H1 (cell line): ENCODE results near the gene TEX54. TPM values are rescaled to one million over a fixed set of nuclear protein-coding genes. Genes with fewer than 3 reads are reported as not detected.

Source experiments
- CTCF ChIA-PET: fragments of 300-600 bp; sonication (Branson Sonifier 250); formaldehyde crosslinking; loops from one replicate; lab custom pipeline; 2021; ENCODE audit not compliant: partially characterized antibody; lab: Charles Lee
- POLR2A ChIA-PET: fragments of 300-600 bp; sonication (Branson Sonifier 250); formaldehyde crosslinking; loops from one replicate; lab custom pipeline; 2021; ENCODE audit warnings: inconsistent platforms; ENCODE audit not compliant: partially characterized antibody; lab: Charles Lee
- DNase-seq, 2 experiments: peaks; one replicate each; pipeline versions ENCODE4 v3.0.0 to v3.0.0-alpha.2; 2010 to 2022; ENCODE audit warnings: low spot score in 2 of 2, low read depth in 1 of 2, mixed read lengths in 1 of 2
- FAIRE-seq: peaks from 2 replicates; lab custom pipeline; 2011; peaks lifted over from hg19 to GRCh38; lab: Jason Lieb, UNC
- H2AFZ ChIP-seq: 2 replicates; pipeline ENCODE4 v1.8.1; 2012; ENCODE audit warnings: low read length, inconsistent platforms
- H2AK5ac ChIP-seq: 2 replicates; pipeline ENCODE4 v1.6.1; 2013; ENCODE audit warnings: low read depth, low read length
- H2BK120ac ChIP-seq: replicated peaks from 2 replicates; pipeline ENCODE3; 2013; ENCODE audit warnings: low read depth, low read length, inconsistent platforms
- H2BK12ac ChIP-seq: 2 replicates; pipeline ENCODE4 v1.6.1; 2013; ENCODE audit warnings: low read depth, low read length
- H2BK15ac ChIP-seq: 2 replicates; pipeline ENCODE4 v1.6.1; 2013; ENCODE audit warnings: low read length
- H2BK20ac ChIP-seq: 2 replicates; pipeline ENCODE4 v1.6.1; 2013; ENCODE audit warnings: low read length
- H2BK5ac ChIP-seq: 2 replicates; pipeline ENCODE4 v1.6.1; 2013; ENCODE audit warnings: low read depth, low read length
- H3K14ac ChIP-seq: 2 replicates; pipeline ENCODE4 v1.6.1; 2013; ENCODE audit warnings: inconsistent platforms; ENCODE audit not compliant: insufficient read length
- H3K18ac ChIP-seq: 2 replicates; pipeline ENCODE4 v1.6.1; 2013; ENCODE audit warnings: low read length; ENCODE audit errors: extremely low read depth
- H3K23ac ChIP-seq: 2 replicates; pipeline ENCODE4 v1.6.1; 2013; ENCODE audit warnings: inconsistent platforms; ENCODE audit not compliant: insufficient read length
- H3K23me2 ChIP-seq: 2 replicates; pipeline ENCODE4 v1.6.1; 2013; ENCODE audit warnings: low read depth, low read length
- H3K27ac ChIP-seq: 2 replicates; pipeline ENCODE4 v1.6.1; 2011; ENCODE audit warnings: low read depth, low read length, inconsistent platforms
- H3K27me3 ChIP-seq, 4 experiments: replicated peaks in 1 of 4; 1 replicate in 1 of 4; 2 replicates in 3 of 4; pipeline versions ENCODE4 v1.6.1 to v1.8.1; 2011 to 2013; ENCODE audit warnings: low read length in 3 of 4, mild to moderate bottlenecking in 3 of 4, inconsistent platforms in 2 of 4, mixed read lengths in 2 of 4, moderate library complexity in 1 of 4; ENCODE audit not compliant: control insufficient read depth in 3 of 4, insufficient read depth in 3 of 4; ENCODE audit errors: extremely low read depth in 1 of 4
- H3K36me3 ChIP-seq, 4 experiments: 2 replicates each; pipeline versions ENCODE4 v1.6.1 to v1.8.1; 2011 to 2013; ENCODE audit warnings: mild to moderate bottlenecking in 4 of 4, low read length in 3 of 4, moderate library complexity in 2 of 4, control low read depth in 1 of 4, inconsistent platforms in 1 of 4; ENCODE audit not compliant: insufficient read depth in 4 of 4, control insufficient read depth in 2 of 4
- H3K4ac ChIP-seq: replicated peaks from 2 replicates; pipeline ENCODE3; 2013; ENCODE audit warnings: low read length, low read depth, mixed read lengths, inconsistent platforms; ENCODE audit not compliant: insufficient read length
- H3K4me1 ChIP-seq, 4 experiments: replicated peaks in 1 of 4; 1 replicate in 1 of 4; 2 replicates in 3 of 4; pipeline versions ENCODE4 v1.6.1 to v1.8.1; 2011 to 2013; ENCODE audit warnings: low read length in 3 of 4, inconsistent platforms in 2 of 4, mixed read lengths in 1 of 4; ENCODE audit not compliant: insufficient read depth in 4 of 4, control insufficient read depth in 3 of 4
- H3K4me2 ChIP-seq, 2 experiments: 2 replicates each; pipeline versions ENCODE4 v1.6.1 to v1.8.1; 2011 to 2013; ENCODE audit warnings: low read depth in 2 of 2, low read length in 2 of 2, control low read depth in 1 of 2, inconsistent platforms in 1 of 2, mild to moderate bottlenecking in 1 of 2; ENCODE audit not compliant: insufficient read depth in 1 of 2
- H3K4me3 ChIP-seq, 4 experiments: fragments of 200-600, 300-600 bp in 1 of 4; sonication (generic), shearing (Covaris generic), sonication (Bioruptor Twin) in 1 of 4; 2 replicates each; pipeline versions ENCODE4 v1.5.1 to v1.8.1; 2011 to 2016; ENCODE audit warnings: low read length in 4 of 4, low read depth in 3 of 4, control low read depth in 2 of 4, inconsistent platforms in 2 of 4, mild to moderate bottlenecking in 2 of 4, mixed read lengths in 1 of 4, moderate library complexity in 1 of 4; ENCODE audit not compliant: insufficient read depth in 2 of 4; ENCODE audit errors: extremely low read depth in 1 of 4
- H3K56ac ChIP-seq: replicated peaks from 2 replicates; pipeline ENCODE3; 2013; ENCODE audit warnings: low read depth, mild to moderate bottlenecking, mixed read lengths, low read length, inconsistent platforms; ENCODE audit not compliant: insufficient read length
- H3K79me1 ChIP-seq: 2 replicates; pipeline ENCODE4 v1.6.1; 2013; ENCODE audit warnings: low read depth, low read length, control low read depth
- H3K79me2 ChIP-seq, 2 experiments: 2 replicates each; pipeline versions ENCODE4 v1.6.1 to v1.8.1; 2012 to 2013; ENCODE audit warnings: low read length in 2 of 2, mild to moderate bottlenecking in 2 of 2, inconsistent platforms in 1 of 2; ENCODE audit not compliant: insufficient read depth in 2 of 2, control insufficient read depth in 1 of 2
- H3K9ac ChIP-seq, 4 experiments: replicated peaks in 1 of 4; 1 replicate in 1 of 4; 2 replicates in 3 of 4; pipeline versions ENCODE4 v1.6.1 to v1.8.1; 2011 to 2013; ENCODE audit warnings: low read depth in 3 of 4, low read length in 3 of 4, control low read depth in 2 of 4, mild to moderate bottlenecking in 2 of 4, moderate library complexity in 2 of 4, inconsistent platforms in 1 of 4; ENCODE audit errors: extremely low read depth in 1 of 4
- H3K9me3 ChIP-seq, 2 experiments: 2 replicates each; pipeline versions ENCODE4 v1.6.1 to v1.8.1; 2012 to 2013; ENCODE audit warnings: mild to moderate bottlenecking in 2 of 2, moderate library complexity in 2 of 2, control low read depth in 1 of 2, inconsistent platforms in 1 of 2, low read depth in 1 of 2, low read length in 1 of 2, mixed read lengths in 1 of 2; ENCODE audit not compliant: insufficient read depth in 2 of 2
- H4K20me1 ChIP-seq, 2 experiments: replicated peaks in 1 of 2; 2 replicates each; pipeline versions ENCODE3 to v1.8.1; 2011 to 2013; ENCODE audit warnings: inconsistent platforms in 2 of 2, low read length in 2 of 2, mild to moderate bottlenecking in 1 of 2; ENCODE audit not compliant: insufficient read depth in 2 of 2, control insufficient read depth in 1 of 2
- H4K5ac ChIP-seq: 2 replicates; pipeline ENCODE4 v1.6.1; 2013; ENCODE audit warnings: low read length, low read depth, mixed read lengths, inconsistent platforms; ENCODE audit not compliant: insufficient read length
- H4K8ac ChIP-seq: 2 replicates; pipeline ENCODE4 v1.8.0; 2013; ENCODE audit warnings: mild to moderate bottlenecking, moderate library complexity, low read length, inconsistent platforms; ENCODE audit not compliant: insufficient read depth; ENCODE audit errors: extremely low read depth
- H4K91ac ChIP-seq: replicated peaks from 2 replicates; pipeline ENCODE3; 2013; ENCODE audit warnings: low read length, mixed read lengths, inconsistent platforms; ENCODE audit not compliant: insufficient read length
- ATF2 ChIP-seq: IDR thresholded peaks from 2 replicates; pipeline ENCODE4 v1.6.1; 2012; ENCODE audit warnings: low read length, inconsistent platforms
- BRCA1 ChIP-seq: IDR thresholded peaks from 2 replicates; pipeline ENCODE4 v1.6.1; 2012; ENCODE audit warnings: low read depth, low read length, improper control_type of control experiment
- CBX8 ChIP-seq: fragments of 300-800, 300-1000 bp; sonication (generic); IDR thresholded peaks from 2 replicates; pipeline ENCODE4 v1.7.1; 2016; ENCODE audit warnings: low read depth, low read length, borderline replicate concordance
- GTF2F1 ChIP-seq: IDR thresholded peaks from 2 replicates; pipeline ENCODE4 v1.6.1; 2012; ENCODE audit warnings: low read depth, low read length, improper control_type of control experiment, borderline replicate concordance
- HDAC6 ChIP-seq: IDR thresholded peaks from one replicate; pipeline ENCODE4 v1.7.1; 2012; ENCODE audit warnings: low read depth, mild to moderate bottlenecking, inconsistent platforms, low read length, moderate library complexity
- JUND ChIP-seq: IDR thresholded peaks from 2 replicates; pipeline ENCODE4 v1.6.1; 2011; ENCODE audit warnings: mild to moderate bottlenecking, improper control_type of control experiment, low read length
- KDM5A ChIP-seq: fragments of 200-600 bp; IDR thresholded peaks from 2 replicates; pipeline ENCODE4 v1.7.1; 2012; ENCODE audit warnings: mild to moderate bottlenecking, low read length, inconsistent platforms, mixed read lengths
- MAFK ChIP-seq: IDR thresholded peaks from 2 replicates; pipeline ENCODE4 v1.6.1; 2012; ENCODE audit warnings: low read depth, mild to moderate bottlenecking, improper control_type of control experiment, low read length
- RFX5 ChIP-seq: IDR thresholded peaks from 2 replicates; pipeline ENCODE4 v1.6.1; 2011; ENCODE audit warnings: low read depth, low read length, improper control_type of control experiment, borderline replicate concordance
- SP4 ChIP-seq: IDR thresholded peaks from 2 replicates; pipeline ENCODE4 v1.6.1; 2012; ENCODE audit warnings: low read length, inconsistent platforms
- SRF ChIP-seq: IDR thresholded peaks from 2 replicates; pipeline ENCODE4 v1.6.1; 2011; ENCODE audit warnings: mild to moderate bottlenecking, low read depth, low read length, moderate library complexity
- TAF1 ChIP-seq: IDR thresholded peaks from 2 replicates; pipeline ENCODE4 v1.6.1; 2011; ENCODE audit warnings: mild to moderate bottlenecking, low read depth, low read length
- WGBS, 2 experiments: shearing (Covaris generic) in 1 of 2; methylation state at CpG; one replicate each; pipeline versions ENCODE4 v1.1.6 to v1.1.7; 2013 to 2015; ENCODE audit warnings: low lambda C conversion rate in 2 of 2, mixed read lengths in 2 of 2, inconsistent platforms in 1 of 2, low coverage in 1 of 2, missing lambda C conversion rate in 1 of 2; ENCODE audit not compliant: insufficient replicate concordance in 2 of 2, insufficient coverage in 1 of 2, insufficient read length in 1 of 2; ENCODE audit errors: extremely low coverage in 1 of 2, missing lambda C conversion rate in 1 of 2; 5-methylcytosine and 5-hydroxymethylcytosine counted together
- polyA plus RNA-seq, 7 experiments: library from polyadenylated mRNA; depleted of rRNA in 3 of 7; stranded (reverse) in 5 of 7; unstranded in 2 of 7; fragments of >200 nt in 5 of 7; fragments of 200-250 nt in 2 of 7; gene quantifications; 1 replicate in 5 of 7; 2 replicates in 1 of 7; 4 replicates in 1 of 7; pipeline versions ENCODE4 v1.2.1 to v1.2.3, GENCODE V29; 2011 to 2013; ENCODE audit warnings: missing spikeins in 2 of 7, mixed read lengths in 2 of 7
- total RNA-seq: library from RNA; stranded (reverse); fragmentation: NEBNext Ultra II Directional; extraction: Animal tissue kit (Norgen Biotek cat#: 25700); gene quantifications from 2 replicates; pipeline ENCODE4 v1.2.1, GENCODE V29; 2021

Gene TEX54
- total and polyA plus RNA-seq, 2 of the 8 experiments (the other 6 are each of a cell fraction or from before 2014, with no cell fraction given): 1.2 TPM; not detected in 1

GRCh38 chr11:62811659-62812058, 21.0 kb downstream of the TEX54 start:
- H3K14ac ChIP-seq: no peak overlapping the region
- H2BK5ac ChIP-seq: no peak overlapping the region
- H3K27me3 ChIP-seq: no peaks in the 10 kb centered on the region
- H3K79me2 ChIP-seq: no peaks in the 10 kb centered on the region
- POLR2A ChIA-PET: interaction anchor here (0.7 to 6.8 kb wide), 17 partner anchors 8 to 169 kb away, joined by 3 to 50 read pairs (median 6); partner anchors contain the start of genes SLC3A2, STX5, TEX54 and TMEM179B
- no peaks in the 10 kb centered on the region for H3K79me1 ChIP-seq
- CTCF ChIA-PET: interaction anchor here (0.7 to 2.2 kb wide), 3 partner anchors 22 to 117 kb away, joined by 3 to 6 read pairs (median 3); no protein-coding TSS in a partner anchor
- FAIRE-seq: no peak
- no peak overlapping the region for H4K5ac ChIP-seq
- WGBS, 2 experiments: 89% methylated on average over 1 of the region's 2 CpGs; no CpG with 5 or more reads in 1 of the 2 experiments
- no peaks in the 10 kb centered on the region for H4K20me1 ChIP-seq
- no peaks in the 10 kb centered on the region for H3K23me2 ChIP-seq
- H3K4me2 ChIP-seq: no peak overlapping the region
- no peak overlapping the region for H2BK15ac ChIP-seq
- no peak overlapping the region for H2BK12ac ChIP-seq
- no peaks in the 10 kb centered on the region for H3K4me1 ChIP-seq
- no peak for DNase-seq
- no peak overlapping the region for H2BK20ac ChIP-seq
- no peak overlapping the region for H2AK5ac ChIP-seq
- H3K56ac ChIP-seq: no peak overlapping the region
- H3K23ac ChIP-seq: no peak overlapping the region
- no peak overlapping the region for H3K4me3 ChIP-seq
- no peaks in the 10 kb centered on the region for H3K9me3 ChIP-seq
- H3K9ac ChIP-seq: no peak overlapping the region
- no peak overlapping the region for H4K8ac ChIP-seq
- no peak overlapping the region for H3K27ac ChIP-seq
- no peak overlapping the region for H2AFZ ChIP-seq
- no peak overlapping the region for H3K4ac ChIP-seq
- peaks cover 0 to 4% (median 1%) of the 10 kb centered on the region in 4 experiments; a peak in 2 of 8 replicates for H3K36me3 ChIP-seq
- no peak overlapping the region for H3K18ac ChIP-seq
- H2BK120ac ChIP-seq: no peak overlapping the region
- H4K91ac ChIP-seq: no peak overlapping the region
- TF ChIP-seq SRF (no peak), MAFK (no peak), CBX8 (no peak), TAF1 (no peak), KDM5A (no peak), RFX5 (no peak), JUND (no peak), ATF2 (no peak), GTF2F1 (no peak), HDAC6 (no peak), BRCA1 (no peak), SP4 (no peak)
